Loucy (cell line): Measurements from ENCODE around the gene IRAK1.

Experiments used
- CTCF ChIP-seq: fragments of 200-600 bp; sonication (generic); conservative IDR thresholded peaks from 2 replicates; pipeline ENCODE4 v1.5.1; 2014; ENCODE audit warnings: mild to moderate bottlenecking, antibody characterized with exemption, low read length
- EZH2phosphoT487 ChIP-seq: fragments of 200-600 bp; IDR thresholded peaks from 2 replicates; pipeline ENCODE4 v1.6.1; 2018; ENCODE audit warnings: antibody characterized with exemption, mild to moderate bottlenecking, moderate library complexity, borderline replicate concordance

GRCh38 chrX:154006947-154007346 is 12.8 kb downstream of the IRAK1 start:
- TF ChIP-seq EZH2phosphoT487 (no peak), CTCF (no peak)
